Stimulated activated CD8-positive, alpha-beta memory T cell treated with anti-CD3 and anti-CD28 coated beads, Interleukin-12 subunit alpha, Interleukin-12 subunit beta, amount 100 ng/mL, for 4 hours (primary cell): ENCODE data around the gene ENOX1.

Experiments used
- DNase-seq: peaks from one replicate; pipeline ENCODE4 v3.0.0-alpha.2; 2020; ENCODE audit warnings: low read depth

Gene ENOX1

DNA sequence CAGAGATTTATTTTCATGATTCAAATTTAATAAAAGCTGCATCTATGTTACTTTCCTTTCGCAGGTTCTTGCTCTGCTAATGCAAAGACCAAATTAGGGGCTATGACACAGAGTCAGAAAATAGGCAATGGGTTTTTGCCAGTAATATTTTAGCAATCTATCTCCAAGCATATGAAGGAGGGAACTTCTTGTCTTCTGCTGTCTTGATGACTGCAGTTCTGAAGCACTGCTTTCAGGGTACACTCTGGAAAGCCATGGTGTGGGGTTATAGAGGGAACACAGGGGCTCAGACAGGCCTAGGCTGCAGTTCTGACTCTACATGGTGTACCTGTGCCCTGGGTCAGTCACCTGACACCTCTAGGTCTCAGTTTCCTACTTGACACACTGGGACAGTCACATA lies 500.0 kb downstream of the ENOX1 start:
- DNase-seq: no peak

DNA sequence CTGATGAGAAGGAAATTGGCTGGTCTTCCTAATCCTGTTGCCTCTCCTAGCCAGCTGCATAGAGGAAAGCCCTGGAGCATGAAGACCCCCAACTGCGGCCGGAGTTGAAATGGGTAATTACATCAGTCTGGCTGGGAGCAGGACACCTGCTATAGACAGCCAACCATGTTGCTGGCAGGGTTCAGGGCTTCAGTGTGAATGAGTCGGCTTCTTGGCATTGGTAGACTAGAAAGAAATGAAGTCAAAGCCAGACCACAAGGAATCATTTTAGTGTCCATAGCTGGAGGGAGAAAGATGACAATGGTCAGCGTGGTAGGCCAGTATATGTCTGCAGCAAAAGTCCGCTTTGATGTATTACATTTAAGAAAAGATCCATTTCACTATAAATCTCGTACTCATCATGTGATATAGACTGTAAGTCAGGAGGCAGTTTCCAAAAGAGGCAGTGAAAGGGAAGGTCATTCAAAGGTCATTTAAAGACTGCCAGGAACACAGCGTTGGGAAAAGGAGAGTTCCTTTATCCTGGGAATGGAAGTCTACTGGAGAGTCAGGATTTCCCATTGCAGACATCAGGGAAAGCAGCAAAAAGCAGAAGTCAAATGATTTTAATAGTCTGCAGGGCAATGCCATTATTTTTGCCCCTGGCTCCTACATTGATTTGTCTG lies 500.7 kb downstream of the ENOX1 start:
- DNase-seq: no peak

DNA sequence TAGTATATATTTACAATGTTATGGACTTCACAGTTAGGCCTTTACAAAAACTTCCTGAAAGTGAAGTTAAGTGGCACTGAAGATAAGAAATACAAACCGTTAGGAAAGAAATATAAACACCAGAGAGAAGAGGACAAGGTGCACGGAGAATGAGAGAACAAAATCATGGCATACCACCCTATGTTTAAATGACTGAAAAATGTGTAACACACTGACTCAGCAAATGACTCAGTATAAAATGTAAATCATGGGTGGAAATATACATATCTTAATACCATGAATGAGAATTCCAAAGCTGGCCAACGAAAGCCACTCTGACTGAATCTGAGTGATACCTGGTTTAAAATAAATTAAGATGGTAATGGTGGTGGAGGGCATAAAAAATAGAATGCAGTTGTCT lies 502.6 kb downstream of the ENOX1 start:
- DNase-seq: no peak

DNA sequence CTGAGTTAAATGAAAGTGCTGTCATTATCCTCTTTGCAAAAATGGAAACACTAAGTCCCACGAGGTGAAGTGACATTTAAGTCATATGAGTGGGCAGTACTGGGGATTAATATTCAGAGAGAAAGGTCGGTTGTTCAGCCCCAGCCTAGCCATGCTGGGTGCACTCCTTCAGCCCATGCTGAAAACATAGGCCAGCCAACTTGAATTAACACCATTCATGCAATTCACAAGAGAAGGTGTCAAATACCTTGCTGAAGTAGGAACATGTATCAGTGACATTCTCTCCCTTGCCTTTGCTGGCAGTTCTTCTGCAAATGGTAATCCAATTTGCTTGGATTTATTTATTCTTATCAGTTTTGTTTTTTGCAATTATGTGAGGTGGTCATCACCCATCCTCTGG lies 507.1 kb downstream of the ENOX1 start:
- DNase-seq: no peak

DNA sequence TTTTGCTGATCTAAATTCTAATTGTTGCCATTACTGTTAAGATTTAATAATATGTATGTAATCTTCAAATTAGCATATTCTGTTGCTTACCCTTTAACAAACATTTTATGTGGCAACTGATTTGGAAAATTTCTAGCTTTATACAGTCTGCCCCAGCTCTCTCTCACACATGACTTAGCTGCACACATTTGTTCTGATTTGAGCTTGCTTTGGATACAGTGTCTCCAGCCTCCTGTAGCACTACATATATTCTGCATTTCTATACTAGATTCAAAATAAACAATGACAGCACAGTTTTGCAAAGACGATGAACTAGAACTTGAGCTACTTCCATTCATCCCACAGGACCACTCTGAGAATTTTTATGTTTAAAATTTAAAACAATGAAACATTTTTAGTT lies 508.6 kb downstream of the ENOX1 start:
- no peak for DNase-seq

DNA sequence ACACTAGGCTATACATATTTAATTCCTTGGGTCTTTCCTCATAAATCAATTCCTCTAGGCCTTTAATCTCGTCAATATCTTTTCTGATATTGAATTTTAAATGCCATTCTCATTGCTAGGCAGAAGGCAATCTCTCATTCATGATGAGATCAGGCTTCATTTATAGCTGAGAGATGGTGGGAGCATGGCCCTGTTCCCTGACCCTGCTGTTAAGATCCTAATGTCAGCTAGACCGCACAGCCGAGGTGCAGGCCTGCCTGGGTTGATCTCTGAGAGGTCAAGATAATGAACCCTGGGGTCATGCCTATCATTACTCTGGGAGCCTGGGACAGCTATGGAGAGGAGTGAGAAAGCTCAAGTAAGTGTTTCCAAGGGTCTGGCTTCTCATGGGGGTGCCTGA lies 509.6 kb downstream of the ENOX1 start:
- no peak for DNase-seq

DNA sequence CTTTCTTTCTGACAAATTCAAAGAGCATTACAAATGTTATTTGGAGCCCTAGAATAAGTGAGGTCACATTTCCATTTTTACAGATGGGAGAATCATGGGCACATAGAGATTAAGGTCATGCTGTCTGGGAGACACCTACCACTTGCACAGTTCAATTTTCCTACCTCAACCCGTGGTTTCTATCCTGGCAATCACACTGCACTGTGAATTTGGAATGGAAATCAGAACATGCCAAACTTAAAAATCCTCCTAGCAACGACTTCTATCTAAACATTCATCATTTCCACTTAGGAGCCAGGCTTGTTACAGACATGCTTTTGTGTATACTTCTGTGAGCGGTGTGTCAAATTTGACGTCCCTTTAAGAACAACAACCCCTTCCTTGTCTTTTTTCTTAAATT lies 511.9 kb downstream of the ENOX1 start:
- DNase-seq: no peak

DNA sequence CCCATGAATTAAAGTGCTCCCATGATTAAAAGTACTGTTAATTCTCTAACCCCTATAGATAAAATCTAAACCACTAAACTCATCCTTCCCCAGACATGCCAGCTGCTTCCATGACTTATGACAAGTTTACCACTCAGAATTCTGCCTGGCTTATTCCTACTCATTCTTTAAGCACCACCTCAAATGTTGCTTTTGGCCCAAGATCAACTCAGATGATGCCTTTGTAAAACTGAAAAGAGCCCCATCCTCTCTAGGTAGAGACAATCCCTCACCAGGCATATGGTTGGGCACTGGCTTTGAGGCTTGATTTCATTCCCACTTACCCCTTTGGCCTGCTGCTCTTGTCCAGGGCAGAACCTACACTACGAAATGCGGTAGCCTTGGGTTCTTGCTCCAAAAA lies 513.4 kb downstream of the ENOX1 start:
- DNase-seq: no peak

DNA sequence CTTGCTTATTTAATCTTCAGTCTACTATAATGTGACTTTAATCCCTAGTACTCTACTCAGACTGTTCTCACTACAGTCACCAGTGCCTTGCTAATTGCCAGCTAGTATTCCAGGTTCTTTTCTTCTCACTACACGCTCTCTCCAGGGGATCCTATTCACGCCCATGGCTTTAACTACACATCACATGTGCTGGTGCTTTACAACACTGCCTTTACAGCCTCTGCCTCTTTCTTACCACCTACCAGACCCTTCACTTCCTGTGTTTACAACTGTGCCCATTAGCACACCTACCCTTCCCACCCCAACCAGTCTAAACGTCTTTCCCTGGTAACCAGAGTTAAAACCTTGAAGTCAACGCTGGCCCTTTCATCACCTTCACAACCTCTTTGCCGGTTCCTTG lies 513.9 kb downstream of the ENOX1 start:
- no peak for DNase-seq

DNA sequence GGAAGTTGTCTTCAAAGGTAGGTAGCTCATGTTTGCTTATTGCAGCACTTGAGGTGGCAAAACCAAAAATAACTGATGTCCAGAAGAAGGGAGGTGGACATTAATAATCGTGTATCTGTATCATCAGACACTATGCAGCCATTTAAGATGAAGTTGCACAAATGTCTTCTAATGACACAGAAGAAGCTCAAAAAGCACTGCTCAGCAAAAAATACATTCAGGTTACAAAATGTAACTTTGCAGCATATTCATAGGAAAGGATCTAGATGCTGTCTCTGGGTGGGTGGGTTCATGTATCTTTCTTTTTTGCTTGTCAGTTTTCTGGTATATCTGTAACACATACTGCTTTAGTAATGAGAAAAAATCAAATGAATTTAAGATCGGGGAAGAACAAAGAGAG lies 515.6 kb downstream of the ENOX1 start:
- no peak for DNase-seq

DNA sequence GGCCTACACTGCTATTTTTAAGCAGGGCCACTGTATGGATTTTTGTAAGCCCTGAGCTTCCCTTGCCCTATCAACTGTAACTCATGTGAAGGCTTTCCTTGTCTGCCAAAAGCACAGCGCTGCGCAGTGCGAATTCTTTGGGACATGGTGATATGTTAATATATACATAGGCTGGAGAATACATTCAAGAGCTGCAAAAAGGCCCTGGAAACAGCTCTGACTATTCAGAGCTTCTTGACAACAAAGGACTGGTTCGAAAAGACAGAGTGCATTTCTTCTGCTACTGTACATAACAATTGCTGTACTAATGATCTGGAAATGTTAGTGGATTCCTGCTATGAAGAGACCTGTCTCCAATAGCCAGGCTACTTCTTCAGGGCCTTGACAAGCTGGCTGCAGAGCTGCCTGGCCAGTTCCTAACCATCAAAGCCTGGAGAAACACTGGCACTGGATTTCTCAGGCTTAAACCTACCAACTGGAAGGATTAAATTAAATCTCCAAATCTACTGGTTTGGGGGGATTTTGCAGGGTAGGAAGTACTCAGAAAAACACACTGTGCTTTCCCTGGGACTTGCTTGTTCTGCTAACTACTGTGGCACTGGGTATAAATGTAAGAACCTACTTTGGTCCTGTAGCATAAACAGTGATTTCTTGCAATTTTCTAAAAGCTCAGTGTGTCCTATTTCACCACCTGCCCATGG lies 516.5 kb downstream of the ENOX1 start:
- DNase-seq: no peak

DNA sequence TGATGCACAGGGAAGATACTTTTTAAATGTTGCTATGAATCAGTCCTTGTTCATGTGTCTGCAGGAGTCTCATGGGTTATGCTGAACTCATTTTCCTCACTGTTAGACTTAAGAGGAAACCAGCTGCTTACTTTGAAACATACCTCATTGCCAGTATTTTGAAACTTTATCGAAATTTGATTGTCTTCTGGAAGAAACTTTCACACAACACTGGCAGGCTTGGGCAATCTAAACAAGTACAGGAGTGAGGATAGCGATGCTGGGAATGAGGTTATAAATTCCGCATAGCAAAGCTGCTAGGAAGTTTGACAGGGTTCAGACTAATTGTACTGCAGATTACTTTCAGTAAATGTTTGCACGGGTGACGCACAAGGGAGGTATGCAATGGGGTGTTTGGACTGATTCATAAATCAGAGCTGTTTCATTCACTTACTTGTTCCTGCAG lies 517.7 kb downstream of the ENOX1 start:
- no peak for DNase-seq

DNA sequence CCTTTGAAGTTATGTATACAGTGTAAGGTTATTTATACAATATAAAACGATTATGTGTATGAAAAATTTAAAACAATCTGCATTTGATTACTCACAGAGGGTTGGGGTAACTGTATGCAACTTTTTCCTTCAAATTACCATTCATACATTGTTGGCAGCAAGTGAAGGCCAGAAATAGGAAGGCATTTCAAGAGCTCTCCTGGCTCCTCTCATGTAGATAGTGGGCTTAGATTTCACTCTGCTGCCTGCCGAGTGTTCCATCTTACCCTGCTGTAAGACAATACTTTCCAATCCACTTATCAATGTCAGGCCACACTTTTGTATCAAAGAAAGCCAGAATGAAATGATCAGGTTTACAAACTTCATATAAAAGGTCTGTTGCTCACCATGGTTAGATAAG lies 518.1 kb downstream of the ENOX1 start:
- no peak for DNase-seq

DNA sequence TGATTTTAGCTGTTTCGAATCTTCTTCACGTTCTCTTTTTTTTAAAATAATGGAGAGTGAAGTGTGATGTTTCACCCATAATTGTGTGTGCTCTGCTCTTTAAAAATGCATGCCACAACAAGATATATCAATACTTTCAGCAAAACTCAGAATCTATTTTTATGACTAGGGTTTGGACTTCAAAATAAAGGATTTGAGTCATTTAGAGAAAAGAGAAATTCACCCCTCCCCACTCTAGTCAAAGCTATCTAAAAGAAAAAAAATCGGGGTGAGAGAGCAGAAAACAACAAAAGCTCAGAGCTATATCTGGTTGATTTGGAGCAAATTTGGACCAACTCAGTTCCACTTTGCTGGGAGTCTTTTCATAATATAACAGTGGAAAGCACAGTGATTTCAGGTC lies 518.9 kb downstream of the ENOX1 start:
- no peak for DNase-seq

DNA sequence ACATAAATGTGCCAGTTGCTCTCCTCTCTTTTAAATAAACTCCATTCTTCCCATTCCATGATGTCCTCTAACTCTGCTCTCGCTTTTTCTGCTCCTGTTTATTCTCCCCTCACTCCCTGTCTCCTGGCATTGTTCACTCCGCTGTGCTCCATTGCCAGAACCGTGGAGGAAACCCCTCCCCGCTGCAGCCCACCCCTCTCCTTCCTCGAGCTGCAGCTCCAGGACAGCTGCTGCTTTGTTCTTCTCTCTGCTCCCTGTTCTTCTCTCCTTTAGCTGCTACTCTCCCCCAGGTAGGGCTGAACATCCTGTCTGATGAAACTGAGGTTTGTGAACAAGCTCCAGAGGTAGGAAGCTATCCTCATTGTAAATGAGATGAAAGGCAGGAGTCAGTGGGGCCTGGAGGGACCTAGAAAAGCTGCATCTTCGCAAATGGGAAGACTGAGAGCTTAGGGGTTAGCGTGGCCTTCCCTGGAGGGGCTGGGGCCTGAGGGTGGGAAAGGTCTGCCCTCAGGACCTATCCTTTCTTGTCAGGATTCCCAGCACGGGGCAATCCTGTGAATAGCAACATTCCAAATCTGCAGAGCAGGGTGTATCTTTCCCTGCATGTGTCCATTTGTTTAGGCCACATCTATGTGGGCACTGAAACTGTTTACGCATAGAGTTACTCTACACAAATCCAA lies 519.7 kb downstream of the ENOX1 start:
- DNase-seq: no peak

DNA sequence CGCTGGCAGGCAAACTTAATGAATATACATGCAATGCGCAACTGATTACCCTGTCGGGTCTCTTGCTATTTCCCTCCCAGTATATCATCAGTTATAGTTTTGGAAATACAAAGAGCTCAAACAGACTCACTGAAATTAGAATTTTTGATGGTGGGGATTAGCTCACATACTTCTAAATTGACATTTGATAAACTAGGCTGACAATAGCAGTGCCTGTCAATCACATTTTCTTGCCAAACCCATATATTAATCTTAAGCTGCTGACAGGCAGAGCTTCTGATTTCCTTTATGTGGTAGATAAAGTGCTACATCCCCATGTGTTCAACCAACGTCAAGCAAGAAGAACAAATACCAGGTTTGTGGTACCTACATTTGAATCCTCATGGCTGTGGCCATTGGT lies 521.7 kb downstream of the ENOX1 start:
- DNase-seq: no peak

DNA sequence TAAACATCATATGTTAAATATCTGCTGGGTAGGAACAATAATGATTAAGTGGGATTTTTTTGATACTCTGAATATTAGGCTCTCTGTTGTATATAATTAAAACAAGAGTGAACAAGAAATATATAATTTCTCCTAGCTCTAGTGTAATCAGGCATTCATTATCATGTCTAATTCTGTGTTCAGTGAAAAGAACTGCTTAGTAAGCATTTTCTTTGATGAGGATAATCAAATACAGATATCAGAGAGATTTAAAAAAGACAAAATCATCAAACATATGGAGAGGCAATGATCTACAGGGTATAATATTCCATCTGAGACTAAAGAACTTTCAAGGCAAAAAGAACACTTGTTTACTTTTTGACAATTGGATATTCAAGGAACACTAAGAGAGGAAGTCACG lies 522.3 kb downstream of the ENOX1 start:
- DNase-seq: no peak

DNA sequence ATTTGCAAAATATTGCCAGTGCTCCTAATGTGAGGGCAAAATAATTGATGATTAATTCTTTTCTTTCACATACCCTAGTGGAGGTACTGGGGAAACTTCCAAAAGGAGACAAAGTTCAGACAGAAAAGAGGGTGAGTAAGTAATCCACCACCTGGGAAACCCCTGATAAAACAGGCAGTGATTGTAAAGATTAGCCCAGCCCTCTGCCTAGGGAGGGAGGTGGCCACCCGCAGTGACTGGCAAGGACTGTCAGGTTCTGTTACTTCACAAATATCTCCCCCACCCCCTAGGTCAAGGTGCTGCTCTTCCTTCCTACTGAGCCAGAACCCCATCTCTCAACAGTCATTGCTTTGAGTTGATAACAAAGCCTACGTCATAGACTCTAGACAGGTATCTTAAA lies 523.7 kb downstream of the ENOX1 start:
- DNase-seq: no peak

DNA sequence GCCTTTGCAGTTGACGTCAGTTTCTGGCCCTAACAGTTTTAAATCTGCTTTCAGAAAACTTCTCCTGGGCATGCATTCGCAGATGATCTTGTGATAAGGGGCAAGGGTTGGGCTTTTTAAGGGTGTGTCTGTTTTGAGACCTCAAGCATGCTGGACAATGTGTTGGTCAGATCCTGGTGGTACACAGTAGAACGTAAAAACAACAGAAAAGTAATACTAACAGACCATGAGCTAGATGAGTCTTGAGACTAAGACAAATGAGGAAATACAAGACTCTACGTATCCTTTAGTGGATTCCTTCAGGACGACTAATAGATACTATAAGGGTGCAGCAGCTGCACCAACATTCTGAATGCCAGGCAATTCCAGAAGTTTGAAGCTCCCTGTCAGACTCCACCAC lies 525.8 kb downstream of the ENOX1 start:
- no peak for DNase-seq

DNA sequence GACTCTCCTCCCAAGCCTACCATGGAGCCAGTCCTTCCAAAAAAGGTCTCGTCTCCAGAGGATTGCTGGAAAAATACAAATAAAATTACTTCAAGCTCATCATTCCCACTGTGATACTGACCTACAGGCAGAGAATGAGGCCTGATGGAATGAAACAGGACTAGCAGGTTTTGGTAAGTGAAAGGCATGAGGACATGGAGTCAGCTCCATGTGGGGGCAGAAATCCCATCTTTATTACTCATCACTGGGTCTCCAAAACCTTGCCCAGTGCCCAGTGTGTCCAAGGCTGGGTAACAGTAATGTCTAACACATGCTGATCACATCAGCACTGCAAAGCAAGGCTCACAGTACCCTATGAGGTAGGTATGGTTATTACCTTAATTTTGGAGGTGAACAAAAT lies 528.0 kb downstream of the ENOX1 start:
- DNase-seq: no peak

DNA sequence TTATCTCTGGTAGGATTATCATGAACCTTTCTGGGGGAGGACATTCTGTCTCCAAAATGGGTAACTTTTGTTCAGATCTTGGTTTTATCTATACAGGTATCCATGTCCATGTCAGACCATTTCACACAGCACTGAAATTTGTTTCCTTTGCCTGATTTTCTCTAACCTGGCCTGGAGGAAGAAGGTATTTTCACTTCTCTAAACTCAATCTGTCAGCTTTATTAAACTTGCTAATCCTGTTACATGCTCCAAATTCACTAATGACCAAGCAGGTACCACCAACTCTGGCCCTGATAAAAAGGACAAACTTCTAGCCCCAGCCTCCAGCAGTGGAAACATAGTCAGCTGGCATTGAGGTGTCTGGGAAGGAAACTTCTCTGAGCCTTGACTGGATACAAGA lies 529.0 kb downstream of the ENOX1 start:
- no peak for DNase-seq

DNA sequence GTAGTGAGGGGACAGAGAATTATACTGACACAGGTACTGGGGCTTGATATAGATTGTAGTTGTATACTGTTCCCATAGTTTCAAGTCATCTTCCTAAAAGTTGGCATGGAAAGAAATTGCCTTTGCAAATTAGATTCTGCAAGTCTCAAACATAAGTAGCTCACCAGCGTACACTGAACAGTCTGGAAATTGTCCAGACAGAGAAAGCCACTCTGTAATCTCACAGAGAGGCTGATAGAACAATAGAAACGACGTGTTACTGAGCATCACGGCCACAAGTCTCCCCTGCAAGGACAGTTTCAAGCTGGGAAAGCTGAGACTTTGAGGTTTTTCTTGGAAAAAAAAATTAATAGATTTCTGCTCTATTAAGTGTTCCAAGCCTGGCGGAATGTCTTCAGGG lies 534.8 kb downstream of the ENOX1 start:
- no peak for DNase-seq

DNA sequence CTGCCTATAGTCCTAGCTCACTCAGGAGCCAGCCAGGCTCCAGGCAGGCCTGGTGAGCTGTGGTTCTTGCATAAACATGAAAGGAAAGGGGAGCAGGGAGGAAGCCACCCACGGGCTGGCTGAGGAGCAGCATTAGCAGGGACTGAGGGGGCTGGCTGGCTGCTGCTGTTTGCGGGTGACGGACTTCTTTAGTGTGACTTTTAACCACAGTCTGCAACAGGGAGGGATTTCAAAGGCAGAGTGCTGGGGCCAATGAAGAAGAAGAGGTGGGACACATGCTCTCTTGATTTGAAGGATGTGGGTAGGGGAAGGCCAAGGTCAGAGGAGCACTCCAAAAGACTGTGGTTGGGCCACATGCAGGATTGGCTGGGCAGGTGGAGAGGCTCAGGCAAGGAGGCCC lies 540.4 kb downstream of the ENOX1 start:
- no peak for DNase-seq
